ENCODE data around the gene STT3A. TPM values are rescaled to one million over a fixed set of nuclear protein-coding genes. Genes with fewer than 3 reads are reported as not detected.
A peak's percentile ranks its signal among the peaks of the same experiment; 100 is the strongest.

The STT3A gene
- polyA plus RNA-seq, 2 of the 4 experiments (the other 2 are of a cell fraction), result 92.1 to 197 TPM

GRCh38 chr11:125592305-125593113 lies at the start of gene STT3A (continued):
- TF ChIP-seq CBX2 (IDR thresholded peaks at IDR 0.05; ENCODE audit: borderline replicate concordance, low read depth), result no peak
- no peak for TF ChIP-seq HEYL (CRISPR knock-in tag; IDR thresholded peaks at IDR 0.05)
- no peak for TF ChIP-seq SREBF2 (IDR thresholded peaks at IDR 0.05)
- TF ChIP-seq BHLHE40 (IDR thresholded peaks at IDR 0.05; ENCODE audit: low read depth, low read length), result 0 out of 2 replicates have a peak, but pooled peaks have one; percentile 38
- TF ChIP-seq FOXS1 (CRISPR knock-in tag; IDR thresholded peaks at IDR 0.05), result no peak
- no peak for TF ChIP-seq ESRRA (IDR thresholded peaks at IDR 0.05; ENCODE audit: borderline replicate concordance, low read length)
- TF ChIP-seq USF2 (IDR thresholded peaks at IDR 0.05), result peak; percentile 91
- no peak for TF ChIP-seq CHD4 (IDR thresholded peaks at IDR 0.05; ENCODE audit: borderline replicate concordance)
- TF ChIP-seq FOSB (CRISPR knock-in tag; IDR thresholded peaks at IDR 0.05), result no peak
- no peak for TF ChIP-seq ZNF302 (CRISPR knock-in tag; IDR thresholded peaks at IDR 0.05)
- TF ChIP-seq MYC (IDR thresholded peaks at IDR 0.05; ENCODE audit: borderline replicate concordance, low read length), result no peak
- TF ChIP-seq JUNB (IDR thresholded peaks at IDR 0.05), result no peak
- no peak for TF ChIP-seq MAFK (IDR thresholded peaks at IDR 0.05; ENCODE audit: partially characterized antibody)
- TF ChIP-seq ZFP36 (IDR thresholded peaks at IDR 0.05; ENCODE audit: borderline replicate concordance, partially characterized antibody), result no peak
- TF ChIP-seq EHF (CRISPR knock-in tag; IDR thresholded peaks at IDR 0.05), result no peak
- TF ChIP-seq RFX5 (IDR thresholded peaks at IDR 0.05), result no peak
- TF ChIP-seq CBX8 (IDR thresholded peaks at IDR 0.05), result no peak
- no peak for TF ChIP-seq KDM5A (IDR thresholded peaks at IDR 0.05)
- TF ChIP-seq GATA3 (IDR thresholded peaks at IDR 0.05; ENCODE audit: borderline replicate concordance), result no peak
- TF ChIP-seq RNF2 (IDR thresholded peaks at IDR 0.05; ENCODE audit: borderline replicate concordance, low read depth), result no peak
- peak; percentile 99 for TF ChIP-seq PBX3 (IDR thresholded peaks at IDR 0.05)
- no peak for TF ChIP-seq TP53 (CRISPR knock-in tag; IDR thresholded peaks at IDR 0.05)
- TF ChIP-seq RAD21 (conservative IDR thresholded peaks at IDR 0.05 in 1 of 2, IDR thresholded peaks at IDR 0.05 in 1 of 2), result no peak

DNA sequence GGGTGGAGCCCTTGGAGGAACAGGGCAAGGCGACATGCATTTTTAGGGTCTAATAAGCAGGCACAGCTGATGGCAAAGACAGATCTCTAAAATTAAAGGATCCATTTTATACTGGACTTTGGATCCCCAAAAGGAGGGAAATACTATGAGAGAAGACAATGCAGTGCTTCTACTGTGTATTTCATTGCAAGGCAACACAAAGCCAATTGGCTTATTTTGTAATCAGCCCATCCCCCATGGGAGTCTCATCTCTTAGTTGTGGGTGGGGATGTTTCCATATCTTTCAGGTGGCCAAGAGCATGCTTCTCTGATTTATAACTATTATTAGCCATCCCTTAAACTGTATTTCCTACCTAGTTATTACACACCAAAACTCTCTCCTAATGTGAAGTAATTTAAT lies 41.9 kb upstream of the STT3A start:
- TF ChIP-seq RFX5 (IDR thresholded peaks at IDR 0.05), result no peak
- TF ChIP-seq, protein P1, sequence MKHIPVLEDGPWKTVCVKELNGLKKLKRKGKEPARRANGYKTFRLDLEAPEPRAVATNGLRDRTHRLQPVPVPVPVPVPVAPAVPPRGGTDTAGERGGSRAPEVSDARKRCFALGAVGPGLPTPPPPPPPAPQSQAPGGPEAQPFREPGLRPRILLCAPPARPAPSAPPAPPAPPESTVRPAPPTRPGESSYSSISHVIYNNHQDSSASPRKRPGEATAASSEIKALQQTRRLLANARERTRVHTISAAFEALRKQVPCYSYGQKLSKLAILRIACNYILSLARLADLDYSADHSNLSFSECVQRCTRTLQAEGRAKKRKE (CRISPR knock-in tag; IDR thresholded peaks at IDR 0.05; ENCODE audit: low read depth), result no peak
- TF ChIP-seq MYC (IDR thresholded peaks at IDR 0.05; ENCODE audit: borderline replicate concordance, low read length), result no peak
- TF ChIP-seq NFE2L2 (conservative IDR thresholded peaks at IDR 0.05; ENCODE audit: low read length), result no peak
- TF ChIP-seq KDM1A (IDR thresholded peaks at IDR 0.05; ENCODE audit: low read depth), result no peak
- no peak for TF ChIP-seq ZSCAN20 (CRISPR knock-in tag; IDR thresholded peaks at IDR 0.05)
- no peak for TF ChIP-seq ZFP36 (IDR thresholded peaks at IDR 0.05; ENCODE audit: borderline replicate concordance, partially characterized antibody)
- TF ChIP-seq EHMT2 (IDR thresholded peaks at IDR 0.05; ENCODE audit: low read depth), result no peak
- TF ChIP-seq SREBF2 (IDR thresholded peaks at IDR 0.05), result no peak
- TF ChIP-seq ZNF302 (CRISPR knock-in tag; IDR thresholded peaks at IDR 0.05), result no peak
- TF ChIP-seq RNF2 (IDR thresholded peaks at IDR 0.05; ENCODE audit: borderline replicate concordance, low read depth), result no peak
- no peak for TF ChIP-seq TFCP2L1 (CRISPR knock-in tag; IDR thresholded peaks at IDR 0.05)
- TF ChIP-seq FOSB (CRISPR knock-in tag; IDR thresholded peaks at IDR 0.05), result no peak
- CTCF ChIA-PET, result no interaction called here
- Histone ChIP-seq H3K4me1 (no peaks in the 10 kb centered on the region), H3K4me2 (no peak overlapping the region), H3K4me3 (no peak overlapping the region), H3K27ac (no peak overlapping the region), H3K9me3 (peaks cover 16% of the 10 kb centered on the region)
- FAIRE-seq (no peak), ATAC-seq (no peak), DNase-seq (ENCODE audit: low read depth in 1 of 2, low spot score in 1 of 2) (no peak)
- 79% methylated on average over 1 of the region's 1 CpG for WGBS (ENCODE audit: missing lambda C conversion rate)
- POLR2A ChIA-PET, result no interaction called here

Data from A549 (cell line).